ENCODE measurements around the gene PDXDC1.
"Not testable (repeated sequence)": the region's sequence is repeated elsewhere in the genome, so short reads cannot be mapped to it uniquely, and the experiment has no call there.

PDXDC1 gene

GRCh38 chr16:15132719-15133428, 158.0 kb downstream of the PDXDC1 start:
- DNase-seq (ENCODE audit: low read depth, low spot score) = not testable (repeated sequence)

DNA sequence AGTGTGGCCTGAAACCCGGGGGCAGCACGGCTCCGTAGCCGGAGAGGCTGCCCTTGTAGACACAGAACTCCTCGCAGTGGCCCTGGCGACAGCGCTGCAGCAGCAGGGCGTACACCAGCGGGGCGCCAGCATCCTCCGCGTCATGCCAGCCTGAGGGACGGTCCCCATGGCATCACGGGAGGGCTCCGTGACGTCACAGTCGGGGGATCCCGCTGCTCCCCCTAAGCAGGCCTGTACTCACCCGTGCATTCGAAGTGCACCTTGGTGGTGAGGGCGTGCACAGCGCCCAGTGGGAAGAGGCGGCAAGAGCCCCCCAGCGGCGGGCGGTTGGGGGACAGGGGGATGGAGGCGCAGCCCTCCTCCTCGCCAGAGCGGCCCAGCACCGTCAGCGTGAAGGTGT, 158.7 kb downstream of the PDXDC1 start:
- not testable (repeated sequence) for DNase-seq (ENCODE audit: low read depth, low spot score)

GRCh38 chr16:15134752-15135482, 160.1 kb downstream of the PDXDC1 start:
- not testable (repeated sequence) for DNase-seq (ENCODE audit: low read depth, low spot score)

- not testable (repeated sequence) for DNase-seq (ENCODE audit: low read depth, low spot score)
These were observed 160.9 kb downstream of the PDXDC1 start for GRCh38 chr16:15135483-15136360.

DNA sequence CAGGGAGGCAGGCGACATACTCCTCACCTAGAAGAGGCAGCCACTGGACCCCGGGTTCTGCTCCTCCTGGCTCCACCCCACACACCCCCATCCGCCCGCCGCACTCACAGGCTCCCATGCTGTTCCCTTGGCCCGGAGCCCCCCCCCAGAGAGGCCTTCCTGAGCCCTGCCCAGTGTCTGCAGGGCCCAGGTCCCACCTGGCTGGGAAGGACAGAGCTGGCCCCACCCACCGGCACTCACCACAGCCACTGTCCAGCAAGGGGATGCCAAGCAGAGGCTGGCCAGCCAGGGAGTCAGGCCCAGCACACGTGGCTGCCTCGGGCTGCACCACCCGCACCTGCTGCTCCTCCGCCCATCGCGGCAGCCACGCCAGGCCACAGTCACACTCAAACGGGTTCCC, 162.7 kb downstream of the PDXDC1 start:
- DNase-seq (ENCODE audit: low read depth, low spot score) = not testable (repeated sequence)

- DNase-seq (ENCODE audit: low read depth, low spot score) = not testable (repeated sequence)
These were observed 165.9 kb downstream of the PDXDC1 start for GRCh38 chr16:15140444-15141365.

DNA sequence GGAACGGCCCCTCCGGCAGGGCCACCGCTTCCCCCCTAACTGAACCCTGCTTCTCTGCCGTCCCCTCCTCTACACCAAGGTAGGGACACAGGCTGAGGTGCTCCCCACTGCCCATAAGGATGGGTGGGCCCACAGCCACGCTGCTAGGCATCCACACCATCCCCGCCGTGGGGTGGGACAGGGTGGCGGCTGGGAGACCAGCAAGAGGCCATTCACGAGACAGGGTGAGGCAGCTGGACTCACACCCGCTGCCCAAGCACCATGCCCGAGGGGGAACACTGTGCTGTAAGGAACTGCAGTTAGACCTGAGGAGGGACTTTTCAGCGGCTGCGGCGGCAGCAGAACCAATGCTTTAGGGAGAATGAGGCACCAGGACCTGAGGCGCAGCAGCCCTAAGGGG, 166.8 kb downstream of the PDXDC1 start:
- DNase-seq (ENCODE audit: low read depth, low spot score) = no peak

DNA sequence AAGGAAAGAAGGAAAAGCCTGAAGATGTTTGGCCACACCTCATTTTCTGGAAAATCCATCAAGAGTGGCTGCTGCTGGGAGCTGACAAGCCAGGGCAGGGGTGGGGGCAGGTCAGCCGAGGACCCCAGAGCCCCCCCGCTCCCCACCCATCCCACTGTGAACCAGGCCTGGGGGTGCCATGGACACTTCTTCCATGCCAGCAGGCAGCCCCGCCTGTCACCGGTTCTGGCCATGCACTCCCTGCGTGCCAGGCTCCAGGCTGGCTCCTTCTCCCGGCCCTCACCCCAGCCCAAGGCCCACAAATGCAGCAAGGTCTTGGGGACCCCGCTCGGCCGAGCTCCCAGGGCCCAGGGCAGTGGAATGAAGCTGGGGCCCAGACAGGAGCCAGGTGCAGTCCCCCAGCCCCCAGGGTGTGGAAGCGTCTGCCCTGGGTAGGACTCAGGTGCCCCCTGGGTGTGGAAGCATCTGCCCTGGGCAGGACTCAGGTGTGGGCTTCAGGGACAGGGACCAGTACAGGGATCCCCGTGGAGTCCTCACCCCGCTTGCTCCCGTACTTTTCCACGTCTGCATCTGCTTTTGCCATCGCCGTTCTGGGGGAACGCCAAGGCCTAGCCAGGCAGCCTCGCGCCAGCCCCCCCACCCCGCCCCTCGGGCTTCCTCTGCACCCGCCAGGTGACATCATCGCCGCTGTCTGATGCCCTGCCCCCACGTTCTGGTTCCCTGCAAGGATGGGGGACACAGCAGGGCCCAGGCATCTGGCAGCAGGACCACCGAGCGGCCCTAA, 167.5 kb downstream of the PDXDC1 start:
- not testable (repeated sequence) for DNase-seq (ENCODE audit: low read depth, low spot score)

- not testable (repeated sequence) for DNase-seq (ENCODE audit: low read depth, low spot score)
These were observed 168.2 kb downstream of the PDXDC1 start for GRCh38 chr16:15142891-15143600.

- DNase-seq (ENCODE audit: low read depth, low spot score) = not testable (repeated sequence)
These were observed 168.8 kb downstream of the PDXDC1 start for GRCh38 chr16:15143601-15144091.

- not testable (repeated sequence) for DNase-seq (ENCODE audit: low read depth, low spot score)
These were observed 169.3 kb downstream of the PDXDC1 start for GRCh38 chr16:15144092-15144631.

GRCh38 chr16:15144781-15145417, 170.1 kb downstream of the PDXDC1 start:
- not testable (repeated sequence) for DNase-seq (ENCODE audit: low read depth, low spot score)

GRCh38 chr16:15145418-15146263, 170.8 kb downstream of the PDXDC1 start:
- DNase-seq (ENCODE audit: low read depth, low spot score) = not testable (repeated sequence)

- not testable (repeated sequence) for DNase-seq (ENCODE audit: low read depth, low spot score)
These were observed 171.4 kb downstream of the PDXDC1 start for GRCh38 chr16:15146264-15146662.

DNA sequence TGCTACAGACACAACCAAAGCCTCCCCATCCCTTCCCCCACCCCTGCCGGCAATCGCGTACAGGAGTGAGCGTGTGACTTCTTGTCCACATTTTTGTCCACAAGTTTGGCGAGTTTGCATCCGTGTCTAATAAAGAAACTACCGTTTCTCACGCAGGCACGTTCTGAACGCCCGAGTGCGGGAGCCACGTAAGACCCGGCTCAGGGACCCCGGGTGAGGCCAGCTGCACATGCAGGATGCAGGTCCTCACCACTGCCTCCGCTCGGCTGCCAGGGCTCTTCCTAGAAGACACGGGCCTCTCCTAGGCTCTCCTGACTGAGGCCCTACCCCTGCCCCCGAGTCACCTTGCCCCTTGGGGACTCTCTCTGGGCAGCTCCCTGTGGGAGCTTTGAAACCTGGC, 174.0 kb downstream of the PDXDC1 start:
- DNase-seq (ENCODE audit: low read depth, low spot score) = not testable (repeated sequence)

DNA sequence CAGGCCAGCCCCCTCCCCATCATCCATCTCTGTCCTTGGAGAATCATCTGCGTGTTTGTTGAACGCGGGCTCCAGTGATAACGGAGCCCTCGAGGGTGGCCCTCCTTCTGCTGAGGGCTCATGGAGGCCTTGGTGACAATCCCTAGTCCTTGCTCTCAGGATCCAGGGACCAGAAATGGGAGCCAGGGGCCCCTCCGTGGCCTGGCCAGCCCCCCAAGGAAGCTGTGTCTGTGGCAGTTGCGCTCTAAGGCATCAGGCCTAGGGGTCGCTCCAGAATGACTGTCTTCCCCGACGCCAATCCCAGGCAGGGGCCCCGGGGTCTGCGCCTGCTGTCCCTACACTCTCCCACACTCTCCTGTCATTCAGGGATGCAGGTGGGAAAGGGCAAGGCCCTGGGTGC, 174.4 kb downstream of the PDXDC1 start:
- DNase-seq (ENCODE audit: low read depth, low spot score) = not testable (repeated sequence)

DNA sequence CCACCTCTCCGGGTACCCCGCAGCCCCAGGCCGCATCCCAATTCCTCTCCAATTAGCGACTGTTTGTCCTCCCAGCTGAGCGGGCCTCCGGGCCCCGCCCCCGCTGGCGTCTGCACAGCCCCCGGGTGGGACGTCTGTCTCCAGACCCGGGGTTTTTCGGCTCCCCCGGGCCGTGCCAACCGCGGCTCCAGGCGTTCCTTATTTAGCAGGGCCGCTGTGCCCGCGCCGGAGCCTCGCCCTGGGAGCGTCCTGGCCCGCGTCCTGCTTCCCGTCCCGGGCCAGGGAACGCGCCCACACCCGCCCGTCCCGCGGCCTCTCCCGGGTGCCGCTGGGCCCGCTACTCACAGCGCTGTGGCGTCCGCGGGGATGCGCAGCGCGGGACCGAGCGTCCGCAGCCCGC, 179.2 kb downstream of the PDXDC1 start:
- not testable (repeated sequence) for DNase-seq (ENCODE audit: low read depth, low spot score)
